RWPE2 (cell line): ENCODE measurements around the gene CMTR2.

Experiments used
- ATAC-seq: fragments of 200-7000 bp; cut with Tn5 transposase; 3 replicates; pipeline ENCODE4 v1.9.1; 2021; ENCODE audit warnings: low read depth
- DNase-seq: peaks from one replicate; pipeline ENCODE4 v3.0.0-alpha.2; 2020; ENCODE audit warnings: low spot score
- H3K27ac ChIP-seq: fragments of 450-650 bp; 2 replicates; pipeline ENCODE4 v1.5.1; 2017; ENCODE audit warnings: mild to moderate bottlenecking; ENCODE audit not compliant: poor library complexity, severe bottlenecking
- H3K27me3 ChIP-seq: fragments of 250-450 bp; sonication (Bioruptor Pico); 2 replicates; pipeline ENCODE4 v1.5.1; 2021; ENCODE audit warnings: mild to moderate bottlenecking, moderate library complexity; ENCODE audit not compliant: insufficient read depth, poor library complexity, severe bottlenecking
- H3K36me3 ChIP-seq: fragments of 250-450 bp; sonication (Bioruptor Pico); 2 replicates; pipeline ENCODE4 v1.5.1; 2020; ENCODE audit warnings: low read depth, mild to moderate bottlenecking, moderate library complexity
- H3K4me1 ChIP-seq: fragments of 250-450 bp; sonication (Bioruptor Pico); 2 replicates; pipeline ENCODE4 v1.5.1; 2021; ENCODE audit warnings: mild to moderate bottlenecking, moderate library complexity; ENCODE audit not compliant: insufficient read depth, poor library complexity, severe bottlenecking
- H3K4me3 ChIP-seq: fragments of 250-450 bp; sonication (Bioruptor Pico); 2 replicates; pipeline ENCODE4 v1.5.1; 2021; ENCODE audit warnings: mild to moderate bottlenecking, moderate library complexity; ENCODE audit not compliant: severe bottlenecking
- H3K9me3 ChIP-seq: fragments of 250-450 bp; sonication (Bioruptor Pico); 2 replicates; pipeline ENCODE4 v1.5.1; 2021; ENCODE audit warnings: mild to moderate bottlenecking, moderate library complexity; ENCODE audit not compliant: severe bottlenecking
- CTCF ChIP-seq: fragments of 450-650 bp; IDR thresholded peaks from one replicate; pipeline ENCODE4 v1.5.1; 2017; ENCODE audit warnings: mild to moderate bottlenecking, moderate library complexity; ENCODE audit not compliant: poor library complexity, severe bottlenecking

CMTR2 gene

GRCh38 chr16:71287454-71287853, 1.7 kb downstream of the CMTR2 start:
- ATAC-seq (no peak), DNase-seq (no peak)
- H3K27me3 ChIP-seq: no peaks in the 10 kb centered on the region
- peaks cover 38% of the 10 kb centered on the region for H3K36me3 ChIP-seq
- TF ChIP-seq CTCF: no peak
- H3K9me3 ChIP-seq: no peaks in the 10 kb centered on the region
- no peak overlapping the region for H3K27ac ChIP-seq
- H3K4me3 ChIP-seq: no peak overlapping the region
- H3K4me1 ChIP-seq: peaks cover 8% of the 10 kb centered on the region

- Histone ChIP-seq H3K4me3 (no peak overlapping the region), H3K27me3 (no peaks in the 10 kb centered on the region), H3K27ac (no peak overlapping the region), H3K4me1 (peaks cover 5% of the 10 kb centered on the region), H3K9me3 (no peaks in the 10 kb centered on the region), H3K36me3 (peaks cover 42% of the 10 kb centered on the region)
- no peak for DNase-seq
- no peak for ATAC-seq
- TF ChIP-seq CTCF: no peak
Measured at GRCh38 chr16:71283612-71284011, 5.6 kb downstream of the CMTR2 start.

GRCh38 chr16:71282943-71283342, 6.3 kb downstream of the CMTR2 start:
- Histone ChIP-seq H3K4me3 (no peak overlapping the region), H3K27me3 (no peaks in the 10 kb centered on the region), H3K27ac (no peak overlapping the region), H3K36me3 (peaks cover 42% of the 10 kb centered on the region), H3K9me3 (no peaks in the 10 kb centered on the region), H3K4me1 (peaks cover under 1% of the 10 kb centered on the region)
- no peak for ATAC-seq
- no peak for DNase-seq
- no peak for TF ChIP-seq CTCF

GRCh38 chr16:71276589-71277334, 12.4 kb downstream of the CMTR2 start:
- Histone ChIP-seq H3K4me1 (no peaks in the 10 kb centered on the region), H3K27me3 (no peaks in the 10 kb centered on the region), H3K9me3 (no peaks in the 10 kb centered on the region), H3K27ac (no peak overlapping the region), H3K4me3 (no peak overlapping the region), H3K36me3 (no peaks in the 10 kb centered on the region; the same call in 1 of the 2 replicates)
- no peak for DNase-seq
- TF ChIP-seq CTCF: no peak
- ATAC-seq: no peak

DNA sequence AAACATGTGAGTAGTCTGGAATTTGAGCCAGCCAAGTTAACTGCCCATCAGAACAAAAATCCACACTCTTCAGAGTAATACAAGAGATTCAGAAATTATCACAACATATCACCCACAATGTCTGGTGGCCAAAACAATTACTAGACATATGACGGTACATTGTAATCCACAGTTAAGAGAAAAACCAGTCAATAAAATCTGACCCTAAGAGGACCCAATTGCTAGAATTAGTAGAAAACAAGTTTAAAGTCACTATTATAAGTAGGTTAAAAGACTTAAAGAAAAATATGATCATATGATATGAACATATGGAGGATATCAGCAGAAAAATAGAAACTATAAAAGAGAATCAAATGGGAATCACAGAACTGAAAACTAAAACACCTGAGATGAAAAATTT, 15.8 kb downstream of the CMTR2 start:
- ATAC-seq: no peak
- H3K9me3 ChIP-seq: no peaks in the 10 kb centered on the region
- TF ChIP-seq CTCF: no peak

More for the DNA sequence above, 15.8 kb downstream of the CMTR2 start:
- Histone ChIP-seq H3K4me3 (no peak overlapping the region), H3K4me1 (no peaks in the 10 kb centered on the region), H3K36me3 (no peaks in the 10 kb centered on the region), H3K27me3 (peaks cover 14% of the 10 kb centered on the region), H3K27ac (no peak overlapping the region)
- DNase-seq: no peak
